Erythroblast (primary cell): Measurements from ENCODE around the gene CACNA1D.

Experiments
- GATA1 ChIP-seq: IDR thresholded peaks from 2 replicates; pipeline ENCODE4 v1.6.1; 2011; ENCODE audit warnings: low read depth, mild to moderate bottlenecking, control low read depth, low read length, moderate library complexity
- POLR2A ChIP-seq: IDR thresholded peaks from 2 replicates; pipeline ENCODE4 v1.6.1; 2011; ENCODE audit warnings: mild to moderate bottlenecking, low read length

GRCh38 chr3:53801319-53801718, 306.9 kb downstream of the CACNA1D start:
- no peak for TF ChIP-seq POLR2A
- no peak for TF ChIP-seq GATA1
